LHCN-M2 (cell line): ENCODE measurements around the gene ZNF462. TPM values are rescaled to one million over a fixed set of nuclear protein-coding genes. Genes with fewer than 3 reads are reported as not detected.
"Not testable (repeated sequence)": the region's sequence is repeated elsewhere in the genome, so short reads cannot be mapped to it uniquely, and the experiment has no call there.

ENCODE experiments used
- DNase-seq: peaks from one replicate; pipeline ENCODE4 v3.0.0-alpha.2; 2012; ENCODE audit warnings: low read depth
- polyA plus RNA-seq: library from polyadenylated mRNA; unstranded; fragments of >200 nt; gene quantifications from one replicate; pipeline ENCODE4 v1.2.1, GENCODE V29; 2012; ENCODE audit warnings: missing spikeins
- total RNA-seq: library from RNA; depleted of rRNA; stranded (reverse); fragments of >200 nt; gene quantifications from 2 replicates; pipeline ENCODE4 v1.2.3, GENCODE V29; 2014; rRNA removed

Gene ZNF462, protein sequence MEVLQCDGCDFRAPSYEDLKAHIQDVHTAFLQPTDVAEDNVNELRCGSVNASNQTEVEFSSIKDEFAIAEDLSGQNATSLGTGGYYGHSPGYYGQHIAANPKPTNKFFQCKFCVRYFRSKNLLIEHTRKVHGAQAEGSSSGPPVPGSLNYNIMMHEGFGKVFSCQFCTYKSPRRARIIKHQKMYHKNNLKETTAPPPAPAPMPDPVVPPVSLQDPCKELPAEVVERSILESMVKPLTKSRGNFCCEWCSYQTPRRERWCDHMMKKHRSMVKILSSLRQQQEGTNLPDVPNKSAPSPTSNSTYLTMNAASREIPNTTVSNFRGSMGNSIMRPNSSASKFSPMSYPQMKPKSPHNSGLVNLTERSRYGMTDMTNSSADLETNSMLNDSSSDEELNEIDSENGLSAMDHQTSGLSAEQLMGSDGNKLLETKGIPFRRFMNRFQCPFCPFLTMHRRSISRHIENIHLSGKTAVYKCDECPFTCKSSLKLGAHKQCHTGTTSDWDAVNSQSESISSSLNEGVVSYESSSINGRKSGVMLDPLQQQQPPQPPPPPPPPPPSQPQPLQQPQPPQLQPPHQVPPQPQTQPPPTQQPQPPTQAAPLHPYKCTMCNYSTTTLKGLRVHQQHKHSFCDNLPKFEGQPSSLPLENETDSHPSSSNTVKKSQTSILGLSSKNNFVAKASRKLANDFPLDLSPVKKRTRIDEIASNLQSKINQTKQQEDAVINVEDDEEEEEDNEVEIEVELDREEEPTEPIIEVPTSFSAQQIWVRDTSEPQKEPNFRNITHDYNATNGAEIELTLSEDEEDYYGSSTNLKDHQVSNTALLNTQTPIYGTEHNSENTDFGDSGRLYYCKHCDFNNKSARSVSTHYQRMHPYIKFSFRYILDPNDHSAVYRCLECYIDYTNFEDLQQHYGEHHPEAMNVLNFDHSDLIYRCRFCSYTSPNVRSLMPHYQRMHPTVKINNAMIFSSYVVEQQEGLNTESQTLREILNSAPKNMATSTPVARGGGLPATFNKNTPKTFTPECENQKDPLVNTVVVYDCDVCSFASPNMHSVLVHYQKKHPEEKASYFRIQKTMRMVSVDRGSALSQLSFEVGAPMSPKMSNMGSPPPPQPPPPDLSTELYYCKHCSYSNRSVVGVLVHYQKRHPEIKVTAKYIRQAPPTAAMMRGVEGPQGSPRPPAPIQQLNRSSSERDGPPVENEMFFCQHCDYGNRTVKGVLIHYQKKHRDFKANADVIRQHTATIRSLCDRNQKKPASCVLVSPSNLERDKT (N-terminal part only)
- total RNA-seq: 11.3 and 14.6 TPM in 2 replicates
- polyA plus RNA-seq: 4.4 TPM

DNA sequence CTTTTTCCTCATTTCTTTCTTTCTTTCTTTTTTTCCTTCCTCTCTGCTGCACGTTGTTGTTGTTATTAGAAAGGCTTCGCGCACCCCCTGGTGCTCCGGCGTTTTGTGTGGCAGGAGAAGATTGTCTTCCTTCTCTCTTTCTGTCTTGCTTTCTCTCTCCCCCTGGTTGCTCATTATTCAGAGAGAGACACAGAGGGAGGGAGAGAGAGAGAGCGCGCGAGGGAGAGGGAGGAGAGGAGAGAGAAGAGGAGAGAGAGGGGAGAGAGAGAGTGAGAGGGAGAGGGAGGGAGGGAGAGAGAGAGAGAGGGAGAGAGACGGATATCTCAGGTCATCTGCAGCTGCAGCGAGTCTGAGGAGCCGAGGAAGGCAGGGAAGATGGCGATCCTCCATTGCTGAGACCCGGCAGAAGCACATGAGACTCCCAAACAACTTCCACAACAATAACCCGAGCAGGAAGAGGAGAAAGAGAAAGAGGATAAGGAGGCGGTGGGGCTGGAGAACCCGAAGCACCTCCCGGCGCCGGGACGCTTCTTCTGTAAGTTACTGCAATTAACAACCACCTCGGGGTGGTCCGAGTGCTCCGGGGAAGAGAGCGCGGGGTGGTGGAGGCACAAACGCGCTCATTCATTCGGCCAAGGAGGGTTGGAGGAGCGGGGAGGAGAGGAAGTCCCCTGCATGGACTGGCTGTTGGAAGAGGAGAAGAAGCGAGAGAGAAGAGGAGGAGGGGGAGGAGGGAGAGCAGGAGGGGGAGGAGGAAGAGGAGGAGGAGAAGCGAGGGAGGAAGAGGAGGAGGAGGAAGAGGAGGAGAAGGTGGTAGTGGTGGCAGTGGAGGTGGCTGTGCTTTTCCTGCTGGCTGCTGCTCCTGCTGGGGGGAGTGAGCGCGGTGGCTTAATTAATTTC is at the start of gene ZNF462:
TSS of gene ZNF462 (plus strand) at position 346 of the 900 bp plus-strand sequence. CDS start 60,218 bp downstream, outside the sequence.
- peak; percentile 89 for DNase-seq

DNA sequence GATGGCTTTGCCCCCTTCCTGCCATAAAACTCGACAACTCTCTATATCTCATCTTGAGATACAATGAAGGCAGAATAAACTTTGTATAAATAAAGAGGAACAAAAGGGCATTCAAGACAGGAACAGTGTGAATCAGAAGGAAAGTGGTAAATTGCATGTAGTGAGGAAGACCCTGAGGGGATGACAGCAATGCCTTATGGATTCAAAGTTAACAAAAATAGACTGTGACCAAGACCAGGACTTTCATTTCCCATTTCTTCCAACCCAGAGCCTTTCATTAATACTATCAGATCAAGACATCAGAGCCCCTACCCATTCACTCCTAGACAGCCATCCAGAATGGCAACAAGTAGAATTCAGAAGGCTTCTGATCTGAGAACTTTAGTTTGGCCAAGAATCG is 46.4 kb upstream of the ZNF462 start:
- DNase-seq: no peak

DNA sequence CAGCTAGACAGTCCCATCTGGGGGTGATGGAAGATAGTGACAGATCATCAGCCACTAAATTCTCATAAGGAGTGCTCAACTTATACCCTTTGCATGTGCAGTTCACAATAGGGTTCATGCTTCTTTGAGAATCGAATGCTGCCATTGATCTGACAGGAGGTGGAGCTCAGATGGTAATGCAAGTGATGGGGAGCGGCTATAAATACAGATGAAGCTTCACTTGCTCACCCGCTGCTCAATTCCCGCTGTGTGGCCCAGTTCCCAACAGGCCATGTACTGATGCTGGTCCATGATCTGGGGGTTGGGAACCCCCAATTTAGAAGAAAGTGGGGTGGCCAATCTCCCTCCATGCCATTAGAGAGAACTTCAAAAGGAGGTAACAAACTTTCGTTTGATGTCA is 44.9 kb upstream of the ZNF462 start:
- DNase-seq: no peak

DNA sequence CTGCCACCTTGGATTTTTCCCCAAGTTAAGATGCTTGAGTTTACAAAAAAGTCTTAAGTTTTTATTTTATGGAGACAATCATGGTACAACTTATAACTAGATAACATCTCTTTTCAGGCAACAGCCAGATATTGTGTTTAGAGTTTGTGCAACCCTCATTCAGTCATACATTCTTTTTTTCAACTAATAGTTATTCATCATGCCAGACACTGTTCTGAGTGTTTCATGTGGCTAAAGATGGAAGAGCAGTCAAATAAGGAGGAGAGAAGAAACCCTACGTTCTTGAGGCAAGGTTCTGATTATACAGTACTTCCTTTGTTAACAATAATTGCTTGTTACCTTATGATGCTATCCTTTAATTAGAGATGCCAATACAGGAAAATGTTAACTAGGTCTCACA is 42.1 kb upstream of the ZNF462 start:
- DNase-seq: no peak

DNA sequence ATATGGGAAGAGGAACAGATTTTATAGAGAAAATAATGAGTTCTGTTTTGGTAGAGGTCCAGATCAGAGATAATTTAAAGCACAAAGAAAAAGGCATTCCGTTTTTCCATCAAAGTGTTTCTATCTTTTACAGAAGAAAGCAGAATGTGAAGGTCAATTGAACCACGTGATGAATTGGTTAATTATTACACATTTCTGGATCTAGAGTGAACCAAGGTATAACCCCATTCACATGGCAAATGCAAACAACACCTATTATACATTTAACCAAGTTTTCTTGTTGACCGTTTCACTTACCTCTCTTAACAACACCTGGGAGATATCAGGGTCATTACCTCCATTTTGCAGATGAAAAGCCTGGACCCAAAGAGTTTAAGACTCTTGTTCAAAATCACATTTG is 34.9 kb upstream of the ZNF462 start:
- no peak for DNase-seq

DNA sequence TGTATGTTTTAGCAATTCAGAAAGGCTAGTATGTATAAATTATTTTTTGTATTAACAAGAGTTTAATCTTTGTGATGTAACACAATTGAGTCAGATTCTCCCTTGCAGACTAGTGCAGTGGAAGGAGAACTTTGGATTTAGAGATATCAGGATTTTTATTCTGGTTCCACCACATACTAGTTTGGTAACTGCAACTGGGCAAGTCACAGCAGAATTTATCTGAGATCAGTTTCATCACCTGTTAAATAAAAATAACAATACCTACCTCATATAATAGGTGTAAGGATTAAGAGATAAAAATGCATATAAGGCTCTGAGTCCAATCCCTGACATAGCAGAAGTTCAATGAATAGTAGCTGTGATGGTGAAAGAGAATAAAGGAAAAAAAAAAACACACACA is 34.0 kb upstream of the ZNF462 start:
- no peak for DNase-seq

DNA sequence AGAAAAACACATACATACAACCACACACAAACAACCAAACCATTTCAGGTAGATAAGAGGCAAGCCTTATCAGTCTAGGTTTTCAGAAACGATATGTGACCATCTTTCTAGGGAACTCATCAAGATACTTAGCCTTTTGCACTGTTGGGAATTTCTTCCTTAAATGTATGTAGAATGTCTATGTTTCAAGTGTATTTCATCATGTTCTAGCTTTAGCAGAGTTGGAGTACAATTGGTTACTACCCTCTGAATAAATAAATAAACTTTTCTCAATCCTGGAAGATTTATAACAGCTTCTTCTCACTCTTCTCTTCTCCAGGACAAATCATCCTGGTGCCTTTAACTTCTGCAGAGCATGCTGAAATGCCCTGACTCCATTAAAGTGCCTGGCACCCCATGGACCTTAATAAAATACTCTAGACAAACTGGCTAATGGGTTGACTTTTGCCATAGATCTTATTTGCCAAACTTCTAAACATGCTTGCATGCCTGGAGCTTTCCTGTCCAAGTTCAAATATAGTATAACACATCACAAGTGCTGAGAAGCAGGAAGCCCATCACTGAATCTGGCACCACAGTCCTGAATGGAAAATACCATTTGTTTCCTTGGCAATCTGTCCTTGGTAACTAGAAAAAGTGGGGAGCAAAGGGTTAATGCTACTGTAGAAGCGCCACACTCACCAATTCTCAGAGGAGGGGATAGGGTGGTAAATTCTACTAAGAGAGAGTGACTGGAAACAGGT is 33.1 kb upstream of the ZNF462 start:
- DNase-seq: peak; percentile 10

DNA sequence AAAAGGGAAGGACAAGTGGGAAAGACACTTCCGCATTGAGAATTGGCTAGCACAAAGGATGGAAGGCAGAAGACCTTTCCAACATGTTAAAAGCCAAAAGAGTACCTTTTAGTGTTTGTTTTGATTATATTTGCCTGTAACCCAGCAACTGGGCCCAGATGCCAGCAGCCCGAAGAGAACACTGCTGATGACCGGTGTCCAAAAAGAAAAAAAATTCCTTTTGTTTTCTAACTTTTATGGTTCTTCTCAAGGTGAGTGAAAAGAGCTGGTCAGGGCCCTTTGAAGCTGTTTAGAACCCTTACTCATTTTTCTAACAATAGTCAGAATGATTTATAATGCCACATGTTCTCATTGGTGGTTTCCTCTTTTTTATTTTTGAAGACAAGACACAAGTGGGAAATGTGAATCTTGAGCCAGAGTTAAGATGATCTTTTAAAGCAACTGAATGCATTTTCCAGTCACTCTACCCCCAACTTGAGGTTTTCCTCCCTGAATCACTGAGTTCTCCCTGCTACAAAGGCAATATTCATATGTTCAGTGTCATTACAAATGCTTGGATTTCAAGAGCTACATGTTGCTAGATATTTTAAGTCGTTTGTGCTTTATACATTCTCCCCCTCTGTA is 32.3 kb upstream of the ZNF462 start:
- peak; percentile 82 for DNase-seq

DNA sequence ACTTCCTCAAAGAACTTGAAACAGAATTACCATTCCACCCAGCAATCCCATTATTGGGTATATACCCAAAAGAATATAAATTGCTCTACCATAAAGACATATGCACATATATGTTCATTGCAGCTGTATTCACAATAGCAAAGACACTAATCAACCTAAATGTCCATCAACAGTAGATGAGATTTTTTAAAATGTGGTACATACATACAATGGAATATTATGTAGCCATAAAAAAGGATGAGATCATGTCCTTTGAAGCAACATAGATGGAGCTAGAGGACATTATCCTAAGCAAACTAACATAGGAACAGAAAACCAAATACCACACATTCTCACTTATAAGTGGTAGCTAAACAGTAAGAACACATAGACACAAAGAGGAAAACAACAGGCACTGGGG is 28.1 kb upstream of the ZNF462 start:
- no peak for DNase-seq

DNA sequence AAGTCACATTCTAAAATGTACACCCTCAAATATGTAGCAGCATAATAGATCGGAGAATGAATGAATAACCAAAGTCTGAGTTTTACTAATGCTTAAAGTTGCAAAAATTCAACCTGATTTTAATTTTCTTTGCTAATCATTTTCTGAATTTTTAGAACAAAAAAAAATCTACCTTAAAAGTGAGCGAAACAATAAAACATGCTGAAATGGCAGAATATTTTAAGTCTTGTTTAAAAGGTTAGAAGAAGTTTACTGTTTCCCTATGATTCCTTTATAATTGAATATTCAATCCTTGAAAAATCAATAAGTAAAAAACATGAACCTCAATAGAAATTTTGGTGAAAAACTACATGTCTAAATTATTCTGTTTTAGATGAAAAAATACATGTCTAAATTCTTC is 27.1 kb upstream of the ZNF462 start:
- no peak for DNase-seq

DNA sequence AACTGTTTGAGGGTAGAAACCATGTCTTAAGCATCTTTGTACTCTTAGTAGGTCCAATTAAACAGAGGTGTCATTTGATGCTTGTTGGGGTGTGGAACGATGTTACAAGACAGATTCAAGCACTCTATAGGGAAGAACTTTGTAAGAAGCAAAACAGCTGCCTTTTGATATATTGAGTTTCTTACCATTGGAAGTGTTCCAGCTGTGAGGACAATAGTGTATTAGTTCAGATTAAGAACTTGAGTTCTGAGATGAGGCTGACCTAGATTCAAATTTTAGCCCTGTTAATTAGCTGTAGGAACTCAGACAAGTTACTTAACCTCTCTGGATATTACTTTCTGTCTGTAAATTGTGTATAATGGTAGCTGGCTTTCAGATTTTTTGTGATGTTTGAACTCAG is 19.6 kb upstream of the ZNF462 start:
- peak; percentile 51 for DNase-seq

DNA sequence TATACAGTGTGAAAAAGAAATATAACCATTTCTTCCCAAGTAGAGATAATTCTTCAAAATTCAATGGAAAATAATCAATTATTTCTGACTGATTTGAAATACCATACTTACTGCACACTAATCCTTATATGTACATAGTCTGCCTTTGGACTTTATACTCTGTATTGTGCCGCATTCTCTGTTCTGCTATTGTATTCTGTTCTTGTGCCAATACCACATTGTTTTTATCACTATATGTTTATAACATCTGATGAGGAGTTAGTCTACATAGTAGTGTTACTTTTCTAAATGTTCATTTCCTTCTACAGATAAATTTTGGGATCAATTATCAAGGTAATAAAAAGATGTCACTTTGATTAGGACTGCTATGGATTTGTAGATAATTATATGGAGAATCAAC is 16.7 kb upstream of the ZNF462 start:
- no peak for DNase-seq

DNA sequence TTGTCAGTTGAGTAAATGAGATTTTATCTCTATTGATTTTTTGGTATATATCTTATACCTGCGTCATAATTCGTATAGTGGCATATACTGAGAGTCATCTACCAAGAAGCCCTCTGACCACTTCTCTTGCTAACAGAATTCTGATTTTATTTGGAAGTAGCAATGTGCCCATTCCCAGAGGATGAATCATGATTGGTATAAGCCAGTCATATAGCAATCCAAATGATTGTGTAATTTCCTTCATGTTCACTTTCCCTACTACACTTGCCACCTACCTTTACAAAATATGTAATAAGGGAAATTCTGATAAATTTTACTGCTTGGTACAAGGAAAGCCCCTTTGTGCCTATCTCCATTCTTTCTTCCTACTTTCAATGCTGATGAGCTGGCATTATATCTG is 16.1 kb upstream of the ZNF462 start:
- DNase-seq: peak; percentile 62

DNA sequence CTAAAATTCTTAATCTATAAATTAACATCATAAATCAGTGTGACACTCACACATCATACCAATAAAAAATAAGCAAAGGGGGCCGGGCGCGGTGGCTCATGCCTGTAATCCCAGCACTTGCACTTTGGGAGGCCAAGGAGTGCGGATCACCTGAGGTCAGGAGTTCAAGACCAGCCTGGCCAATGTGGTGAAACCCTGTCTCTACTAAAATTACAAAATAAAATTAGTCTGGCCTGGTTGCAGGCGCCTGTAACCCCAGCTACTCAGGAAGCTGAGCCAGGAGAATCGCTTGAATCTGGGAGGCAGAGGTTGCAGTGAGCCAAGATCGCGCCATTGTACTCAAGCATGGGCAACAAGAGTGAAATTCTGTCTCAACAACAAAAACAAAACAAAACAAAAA is 11.3 kb upstream of the ZNF462 start:
- DNase-seq: not testable (repeated sequence)

DNA sequence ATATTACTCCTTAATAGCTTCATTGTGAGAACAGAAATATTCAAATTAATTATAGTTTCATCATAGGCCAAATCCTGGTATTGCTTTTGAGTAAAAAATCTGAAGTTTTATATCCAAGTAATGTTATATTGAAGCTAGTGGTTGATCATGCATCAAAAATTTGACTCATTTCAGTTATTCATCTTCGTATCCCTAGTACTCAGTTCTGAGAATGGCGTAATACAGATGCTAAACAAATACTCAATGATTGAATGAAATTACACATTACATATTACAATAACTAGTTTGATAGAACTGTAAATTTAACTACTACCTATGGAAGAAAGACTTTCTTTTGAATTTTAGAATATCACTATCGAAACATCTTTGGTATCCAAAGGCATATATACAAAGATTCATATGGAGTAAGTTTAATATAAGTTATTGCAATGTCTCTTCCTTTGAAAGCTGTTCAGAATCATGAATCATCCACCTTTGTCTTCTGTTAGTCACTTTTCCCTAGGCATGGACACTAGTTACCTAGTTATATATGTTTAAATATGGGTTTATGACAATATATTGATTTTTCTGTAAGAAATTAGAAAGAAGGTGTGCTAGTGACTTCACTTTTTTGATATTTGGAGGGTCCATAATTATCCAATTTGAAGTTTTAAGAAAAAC is 5.0 kb upstream of the ZNF462 start:
- no peak for DNase-seq

DNA sequence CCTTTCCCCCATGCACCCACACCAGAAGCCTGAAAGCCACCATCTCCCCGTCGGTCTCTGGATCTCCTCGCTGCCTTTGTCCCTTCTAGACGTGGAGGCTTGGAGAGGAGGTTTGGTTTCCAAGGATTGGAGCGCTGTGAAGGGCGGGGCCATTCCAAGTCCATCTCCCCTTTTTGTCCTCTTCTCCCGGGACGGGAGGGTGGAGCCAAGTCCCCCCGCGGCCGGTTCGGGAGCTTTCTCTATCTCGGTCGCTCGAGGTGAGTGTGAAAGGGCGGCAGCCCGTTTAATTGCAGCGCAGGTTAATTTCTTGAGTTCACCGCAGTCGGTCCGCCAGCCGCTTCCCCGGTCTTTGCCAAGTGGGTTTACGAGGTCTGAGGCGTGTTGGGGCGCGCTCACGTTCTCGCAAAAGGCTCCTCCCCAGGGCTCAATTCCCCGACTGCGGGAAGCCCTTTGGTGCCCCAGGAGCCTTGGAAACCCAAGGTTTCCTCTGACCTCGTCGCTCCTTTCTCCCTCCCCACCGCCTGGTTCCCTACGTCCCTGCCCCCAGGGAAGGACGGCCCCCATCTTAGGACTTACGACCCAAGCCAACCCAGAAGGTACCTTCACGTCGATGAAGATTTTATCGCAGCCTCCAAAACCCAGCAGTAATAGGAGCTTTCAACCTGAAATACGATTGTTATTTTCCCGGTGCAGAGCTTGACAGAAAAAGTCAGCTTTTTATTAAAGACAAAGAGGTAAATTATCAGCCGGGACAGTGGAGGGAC is 2.8 kb upstream of the ZNF462 start:
- peak; percentile 37 for DNase-seq

DNA sequence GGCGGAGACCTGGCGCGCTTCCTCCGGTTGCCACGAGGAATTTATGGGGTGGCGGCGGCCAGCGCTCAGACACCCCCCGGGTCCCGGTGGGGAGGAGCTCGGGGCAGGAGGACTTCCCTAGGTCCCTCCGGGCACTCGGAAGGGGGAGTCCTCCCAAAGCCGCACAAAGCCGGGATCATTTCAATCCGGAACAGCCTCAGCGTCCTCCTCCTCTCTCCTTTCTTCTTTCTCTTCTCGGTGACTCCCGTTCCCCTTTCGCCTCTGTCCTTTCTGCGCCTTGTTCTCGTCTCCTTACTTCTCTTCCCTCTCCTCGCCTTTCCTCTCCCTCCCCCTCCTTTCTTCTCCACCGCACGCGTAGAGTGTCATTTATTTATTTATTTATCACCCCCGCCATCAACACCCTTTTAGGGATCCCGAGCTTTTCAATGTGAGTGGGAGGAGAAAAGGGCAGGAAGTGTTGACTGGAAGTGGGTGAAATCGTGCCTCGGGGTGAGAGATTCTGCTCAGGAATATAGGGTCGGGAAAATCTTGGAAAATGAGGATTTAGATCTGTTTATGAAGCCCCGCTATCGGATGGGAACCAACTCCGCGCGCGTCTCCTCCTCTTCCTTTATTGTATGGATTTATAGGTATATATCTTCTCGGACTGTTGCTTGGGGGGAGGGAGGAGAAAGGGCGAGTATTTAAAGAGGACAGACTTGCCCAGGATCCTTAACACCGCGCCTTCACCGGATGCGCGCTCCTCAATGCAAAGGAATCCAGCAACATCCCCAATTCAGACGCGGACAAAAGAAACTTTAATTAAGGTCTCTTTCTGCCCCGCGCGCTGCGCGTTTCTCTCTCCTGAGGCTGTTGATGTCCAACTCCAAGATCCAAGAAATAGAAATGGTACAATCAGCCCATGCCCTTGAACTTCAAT is 2.0 kb upstream of the ZNF462 start:
- peak; percentile 66 for DNase-seq
